ENCODE data around the gene HAVCR1. TPM values are rescaled to one million over a fixed set of nuclear protein-coding genes. Genes with fewer than 3 reads are reported as not detected.

Gene HAVCR1
- 0.15 TPM in 1 of 3 replicates, not detected in the others for total RNA-seq
- long read RNA-seq = 0 reads

GRCh38 chr5:157059093-157059539 lies at the start of gene HAVCR1:
Gene HAVCR1 (minus strand): TSS chr5:157059116. CDS start chr5:157057943, 1,173 bp downstream.
- H3K9me3 Mint-ChIP-seq (ENCODE audit: low read depth) = no peaks in the 10 kb centered on the region
- H3K36me3 Mint-ChIP-seq (ENCODE audit: low read depth) = no peaks in the 10 kb centered on the region
- H3K27ac Mint-ChIP-seq (ENCODE audit: unreplicated experiment) = no peak within 1 kb of the TSS
- DNase-seq (ENCODE audit: low spot score) = no peak
- H3K4me1 Mint-ChIP-seq (ENCODE audit: low read depth) = no peaks in the 10 kb centered on the region
- H3K4me3 Mint-ChIP-seq (ENCODE audit: unreplicated experiment) = no peak within 1 kb of the TSS
- TF ChIP-seq CTCF (IDR thresholded peaks at IDR 0.05) = no peak
- H3K27me3 Mint-ChIP-seq (ENCODE audit: low read depth) = no peaks in the 10 kb centered on the region

DNA sequence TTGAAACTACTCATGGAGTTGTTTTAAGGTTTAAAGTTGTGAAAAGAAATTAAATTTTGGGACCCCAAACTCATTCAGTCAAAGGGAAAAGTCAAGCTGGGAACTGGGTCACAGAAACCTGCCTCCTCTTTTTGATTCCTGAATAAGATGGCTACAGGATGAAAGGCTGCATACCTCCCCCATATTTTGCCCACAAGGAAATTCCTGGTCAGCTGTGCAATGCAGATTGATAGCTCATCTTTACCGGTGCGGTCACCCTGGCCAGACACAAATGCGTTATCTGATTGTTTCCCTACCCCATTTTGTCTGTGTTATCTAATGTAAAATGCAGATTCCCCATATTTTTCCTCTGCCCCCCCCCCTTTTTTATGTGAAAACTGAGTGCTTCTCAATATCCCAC lies 48.6 kb upstream of the HAVCR1 start:
- Mint-ChIP-seq H3K27ac (ENCODE audit: unreplicated experiment) (no peak overlapping the region), H3K27me3 (ENCODE audit: low read depth) (no peaks in the 10 kb centered on the region), H3K4me1 (ENCODE audit: low read depth) (peaks cover 10% of the 10 kb centered on the region), H3K9me3 (ENCODE audit: low read depth) (no peaks in the 10 kb centered on the region), H3K4me3 (ENCODE audit: unreplicated experiment) (no peak overlapping the region), H3K36me3 (ENCODE audit: low read depth) (no peaks in the 10 kb centered on the region)
- TF ChIP-seq CTCF (IDR thresholded peaks at IDR 0.05) = no peak
- no peak for DNase-seq (ENCODE audit: low spot score)

- TF ChIP-seq CTCF (IDR thresholded peaks at IDR 0.05) = no peak
- Mint-ChIP-seq H3K36me3 (ENCODE audit: low read depth) (no peaks in the 10 kb centered on the region), H3K27ac (ENCODE audit: unreplicated experiment) (no peak overlapping the region), H3K4me1 (ENCODE audit: low read depth) (peaks cover 10% of the 10 kb centered on the region), H3K4me3 (ENCODE audit: unreplicated experiment) (no peak overlapping the region), H3K9me3 (ENCODE audit: low read depth) (no peaks in the 10 kb centered on the region), H3K27me3 (ENCODE audit: low read depth) (no peaks in the 10 kb centered on the region)
- DNase-seq (ENCODE audit: low spot score) = no peak
Measured at GRCh38 chr5:157106630-157107461, 47.9 kb upstream of the HAVCR1 start.

DNA sequence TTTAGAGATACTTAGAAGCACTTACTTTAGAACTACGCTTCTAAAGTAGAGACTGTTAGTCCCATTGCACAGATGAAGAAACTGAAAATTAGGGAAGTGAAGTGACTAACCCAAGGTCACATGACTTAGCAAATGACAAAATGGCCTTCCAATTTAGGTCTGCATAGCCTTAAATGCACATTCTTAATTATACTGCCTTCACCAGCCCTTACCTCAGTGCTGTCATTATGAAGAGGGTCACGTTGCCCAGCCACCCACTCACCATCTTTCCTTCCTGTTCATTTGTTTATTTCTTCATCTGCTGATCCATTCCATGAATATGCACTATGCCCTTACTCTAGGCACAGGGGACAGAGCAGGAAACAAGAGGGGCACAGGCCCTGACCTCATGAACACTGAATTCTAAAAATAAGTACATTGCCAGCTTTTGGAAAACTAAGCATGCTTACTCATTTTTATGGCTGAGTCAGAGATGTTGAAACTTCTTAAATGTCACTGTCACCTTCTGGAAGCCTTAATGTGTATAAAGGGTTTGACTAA lies 41.3 kb upstream of the HAVCR1 start:
- DNase-seq (ENCODE audit: low spot score) = no peak
- TF ChIP-seq CTCF (IDR thresholded peaks at IDR 0.05) = no peak
- Mint-ChIP-seq H3K27me3 (ENCODE audit: low read depth) (no peaks in the 10 kb centered on the region), H3K36me3 (ENCODE audit: low read depth) (no peaks in the 10 kb centered on the region), H3K9me3 (ENCODE audit: low read depth) (no peaks in the 10 kb centered on the region), H3K4me3 (ENCODE audit: unreplicated experiment) (no peak overlapping the region), H3K27ac (ENCODE audit: unreplicated experiment) (peak overlapping the region; percentile 83), H3K4me1 (ENCODE audit: low read depth) (peaks cover 8% of the 10 kb centered on the region)

- Mint-ChIP-seq H3K36me3 (ENCODE audit: low read depth) (no peaks in the 10 kb centered on the region), H3K9me3 (ENCODE audit: low read depth) (no peaks in the 10 kb centered on the region), H3K4me1 (ENCODE audit: low read depth) (no peaks in the 10 kb centered on the region), H3K27ac (ENCODE audit: unreplicated experiment) (no peak overlapping the region), H3K4me3 (ENCODE audit: unreplicated experiment) (no peak overlapping the region), H3K27me3 (ENCODE audit: low read depth) (peaks cover 2% of the 10 kb centered on the region)
- no peak for TF ChIP-seq CTCF (IDR thresholded peaks at IDR 0.05)
- DNase-seq (ENCODE audit: low spot score) = no peak
Measured at GRCh38 chr5:157088342-157088990, 29.6 kb upstream of the HAVCR1 start.
